MCF 10A (cell line): ENCODE measurements around the gene PPFIBP2. TPM values are rescaled to one million over a fixed set of nuclear protein-coding genes. Genes with fewer than 3 reads are reported as not detected.

Experiments used
- BruUV-seq: library from RNA; stranded (reverse); fragments of 400-500 nt; replicated peaks from 2 replicates; lab custom pipeline; 2021; lab: Mats Ljungman, UMichigan
- CTCF ChIA-PET: fragments of 300-600 bp; sonication (Branson Sonifier 250); formaldehyde crosslinking; extraction: SDS; loops from one replicate; lab custom pipeline; 2021; ENCODE audit warnings: antibody characterized with exemption, inconsistent platforms; lab: Yijun Ruan, JAX
- POLR2A ChIA-PET: fragments of 300-600, 350-650 bp; sonication (Branson Sonifier 250); formaldehyde crosslinking; extraction: SDS; loops from one replicate; lab custom pipeline; 2020; ENCODE audit warnings: antibody characterized with exemption, inconsistent platforms; lab: Yijun Ruan, JAX
- DNase-seq: peaks from one replicate; pipeline ENCODE4 v3.0.0-alpha.2; 2018; ENCODE audit not compliant: unreplicated experiment
- H3K27ac Mint-ChIP-seq: one replicate; pipeline ENCODE4 v1.8.0; 2022; ENCODE audit warnings: mild to moderate bottlenecking, low read depth, mixed read lengths; ENCODE audit not compliant: unreplicated experiment
- H3K27me3 Mint-ChIP-seq: one replicate; pipeline ENCODE4 v1.8.0; 2022; ENCODE audit warnings: mixed read lengths; ENCODE audit not compliant: insufficient read depth, unreplicated experiment
- H3K36me3 Mint-ChIP-seq: one replicate; pipeline ENCODE4 v1.8.0; 2022; ENCODE audit warnings: mild to moderate bottlenecking, moderate library complexity, mixed read lengths; ENCODE audit not compliant: insufficient read depth, unreplicated experiment
- H3K4me1 Mint-ChIP-seq: one replicate; pipeline ENCODE4 v1.8.0; 2022; ENCODE audit warnings: mixed read lengths; ENCODE audit not compliant: insufficient read depth, unreplicated experiment
- H3K4me3 Mint-ChIP-seq: one replicate; pipeline ENCODE4 v1.8.0; 2022; ENCODE audit warnings: mild to moderate bottlenecking, moderate library complexity, mixed read lengths; ENCODE audit not compliant: unreplicated experiment
- H3K9me3 Mint-ChIP-seq: one replicate; pipeline ENCODE4 v1.8.0; 2022; ENCODE audit warnings: mixed read lengths; ENCODE audit not compliant: unreplicated experiment
- CTCF ChIP-seq: fragments of 200-600 bp; IDR thresholded peaks from one replicate; pipeline ENCODE4 v1.8.0; 2022; ENCODE audit warnings: antibody characterized with exemption, mild to moderate bottlenecking; ENCODE audit not compliant: unreplicated experiment
- intact Hi-C: fragments of 100-400 bp; cut with micrococcal nuclease; formaldehyde crosslinking; loops from 2 replicates; pipeline ENCODE4 v1.14.1; 2022
- total RNA-seq: library from RNA; stranded (reverse); gene quantifications from 2 replicates; pipeline ENCODE4 v1.2.3, GENCODE V29; 2022

PPFIBP2 gene
- total RNA-seq, 1 experiment from 2014 or later: 3.5 TPM

GRCh38 chr11:7579361-7579791 is 65.6 kb downstream of the PPFIBP2 start:
- peaks cover 6% of the 10 kb centered on the region for H3K36me3 Mint-ChIP-seq
- DNase-seq: peak; percentile 47
- peak overlapping the region; percentile 55 for H3K27ac Mint-ChIP-seq
- H3K27me3 Mint-ChIP-seq: no peaks in the 10 kb centered on the region
- no peak overlapping the region for H3K4me3 Mint-ChIP-seq
- CTCF ChIA-PET: interaction anchor here (0.6 to 14.2 kb wide), 5 partner anchors 8 to 86 kb away, joined by 4 to 488 read pairs (median 4); no protein-coding TSS in a partner anchor
- peaks cover 54% of the 10 kb centered on the region for H3K4me1 Mint-ChIP-seq
- no peak for TF ChIP-seq CTCF
- intact Hi-C loops: loop anchor here (1.0 kb wide), 1 partner anchor 21 kb away; no protein-coding TSS in a partner anchor
- no peaks in the 10 kb centered on the region for H3K9me3 Mint-ChIP-seq
- POLR2A ChIA-PET: interaction anchor here (2.0 kb wide), 1 partner anchor 14 kb away, joined by 5 read pairs; no protein-coding TSS in a partner anchor
- no TSS peak for BruUV-seq

GRCh38 chr11:7581021-7581590 is 67.3 kb downstream of the PPFIBP2 start:
- Mint-ChIP-seq H3K36me3 (peaks cover 6% of the 10 kb centered on the region), H3K4me1 (peaks cover 44% of the 10 kb centered on the region), H3K9me3 (no peaks in the 10 kb centered on the region), H3K4me3 (no peak overlapping the region), H3K27ac (no peak overlapping the region), H3K27me3 (no peaks in the 10 kb centered on the region)
- TF ChIP-seq CTCF: no peak
- ChIA-PET CTCF (interaction anchor here (0.6 to 14.2 kb wide), 8 partner anchors 10 to 594 kb away, joined by 3 to 488 read pairs (median 4); no protein-coding TSS in a partner anchor), POLR2A (interaction anchor here (1.0 to 1.8 kb wide), 2 partner anchors 13 to 19 kb away, joined by 3 to 5 read pairs; no protein-coding TSS in a partner anchor)
- no peak for DNase-seq
- intact Hi-C loops: no loop called here
- no TSS peak for BruUV-seq

GRCh38 chr11:7582338-7582985 is 68.7 kb downstream of the PPFIBP2 start:
- ChIA-PET POLR2A (interaction anchor here (1.8 kb wide), 1 partner anchor 10 kb away, joined by 6 read pairs; no protein-coding TSS in a partner anchor), CTCF (interaction anchor here (0.6 to 14.2 kb wide), 8 partner anchors 11 to 1636 kb away, joined by 3 to 488 read pairs (median 5); no protein-coding TSS in a partner anchor)
- intact Hi-C loops: no loop called here
- no peaks in the 10 kb centered on the region for H3K9me3 Mint-ChIP-seq
- H3K4me1 Mint-ChIP-seq: peaks cover 37% of the 10 kb centered on the region
- BruUV-seq: no TSS peak
- no peak overlapping the region for H3K4me3 Mint-ChIP-seq
- no peaks in the 10 kb centered on the region for H3K27me3 Mint-ChIP-seq
- no peak for DNase-seq
- no peak overlapping the region for H3K27ac Mint-ChIP-seq
- H3K36me3 Mint-ChIP-seq: no peaks in the 10 kb centered on the region
- no peak for TF ChIP-seq CTCF

GRCh38 chr11:7583248-7583647 is 69.4 kb downstream of the PPFIBP2 start:
- H3K27ac Mint-ChIP-seq: no peak overlapping the region

More at GRCh38 chr11:7583248-7583647, 69.4 kb downstream of the PPFIBP2 start:
- Mint-ChIP-seq H3K27me3 (no peaks in the 10 kb centered on the region), H3K4me1 (peaks cover 29% of the 10 kb centered on the region), H3K36me3 (no peaks in the 10 kb centered on the region), H3K9me3 (no peaks in the 10 kb centered on the region), H3K4me3 (no peak overlapping the region)
- no peak for TF ChIP-seq CTCF
- BruUV-seq: no TSS peak
- DNase-seq: no peak
- intact Hi-C loops: no loop called here
- POLR2A ChIA-PET: interaction anchor here (1.8 kb wide), 1 partner anchor 9 kb away, joined by 6 read pairs; no protein-coding TSS in a partner anchor
- CTCF ChIA-PET: interaction anchor here (0.7 to 3.3 kb wide), 8 partner anchors 9 to 439 kb away, joined by 3 to 32 read pairs (median 4); no protein-coding TSS in a partner anchor
